GM12801 (cell line): ENCODE results near the gene DNAJC17.

Experiments
- CTCF ChIP-seq: IDR thresholded peaks from one replicate; pipeline ENCODE4 v1.5.1; 2011; ENCODE audit warnings: control low read depth; ENCODE audit not compliant: insufficient read length; ENCODE audit errors: extremely low read depth

DNAJC17 gene

GRCh38 chr15:40843261-40843884 lies 36.1 kb upstream of the DNAJC17 start:
- no peak for TF ChIP-seq CTCF

DNA sequence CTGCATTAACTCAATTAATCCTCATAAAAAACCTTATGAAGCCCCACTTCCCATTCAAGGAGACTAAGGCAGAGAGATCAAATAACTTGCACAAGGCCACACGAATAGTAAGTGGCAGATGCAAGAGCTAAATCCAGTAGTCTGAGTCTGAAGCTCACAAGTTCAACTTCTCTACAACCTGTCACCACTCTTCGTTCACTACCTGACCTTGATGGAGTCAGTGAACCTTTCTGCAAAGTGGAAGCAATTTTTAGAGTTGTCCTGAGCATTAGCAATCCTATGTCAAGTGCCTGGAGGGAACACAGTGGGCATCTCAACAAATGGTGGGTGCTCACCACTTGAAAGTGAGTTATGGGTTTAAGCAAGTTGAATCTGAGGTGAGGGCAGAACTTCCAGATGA lies 34.5 kb upstream of the DNAJC17 start:
- TF ChIP-seq CTCF, result no peak

- no peak for TF ChIP-seq CTCF
Measured at GRCh38 chr15:40838756-40839155, 31.5 kb upstream of the DNAJC17 start.

DNA sequence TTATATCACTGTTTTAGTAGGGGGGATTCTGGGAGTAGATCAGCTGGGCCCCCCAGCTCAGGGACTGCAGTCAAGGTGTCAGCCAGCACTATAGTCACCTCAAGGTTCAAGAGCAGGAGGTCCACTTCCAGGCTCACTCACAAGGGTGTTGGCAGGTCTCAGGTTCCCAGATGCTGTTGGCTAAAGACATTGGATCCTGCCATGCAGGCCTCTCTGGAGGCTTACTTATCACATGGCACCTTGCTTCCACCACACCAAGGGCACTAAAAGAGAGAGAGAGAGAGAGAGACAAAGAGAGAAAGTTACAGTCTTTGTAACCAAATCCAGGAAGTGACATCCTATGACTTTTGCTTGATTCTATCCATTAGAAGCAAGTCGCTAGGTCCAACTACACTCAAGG lies 28.7 kb upstream of the DNAJC17 start:
- no peak for TF ChIP-seq CTCF

DNA sequence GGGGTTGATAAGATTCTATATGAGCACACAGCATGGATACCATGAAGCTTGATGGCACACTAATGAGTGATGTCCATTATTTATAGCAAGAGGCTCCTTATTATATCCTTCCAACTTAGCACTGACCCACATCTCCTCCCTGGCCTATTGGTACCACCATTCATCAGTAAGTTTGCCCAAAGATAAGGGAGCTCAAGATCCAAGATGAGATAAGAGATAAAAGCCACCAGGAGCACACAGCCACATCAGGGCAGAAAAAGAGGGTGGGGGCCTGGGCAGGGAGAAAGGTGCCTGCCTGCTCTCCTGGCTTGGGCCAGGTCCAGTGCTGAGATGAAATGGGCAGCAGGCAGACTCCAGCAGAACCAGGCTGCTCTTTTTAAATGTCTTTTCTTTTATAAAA lies 25.6 kb upstream of the DNAJC17 start:
- no peak for TF ChIP-seq CTCF

GRCh38 chr15:40831861-40832260 lies 24.6 kb upstream of the DNAJC17 start:
- no peak for TF ChIP-seq CTCF

GRCh38 chr15:40830884-40831283 lies 23.6 kb upstream of the DNAJC17 start:
- no peak for TF ChIP-seq CTCF
